H9 (cell line): Measurements from ENCODE around the gene PRKCA. TPM values are rescaled to one million over a fixed set of nuclear protein-coding genes. Genes with fewer than 3 reads are reported as not detected.

ENCODE experiments used
- DNase-seq: peaks from one replicate; pipeline ENCODE4 v3.0.0-alpha.2; 2017
- H2AFZ ChIP-seq: one replicate; pipeline ENCODE4 v1.6.1; 2013; ENCODE audit warnings: mild to moderate bottlenecking, low read length, control low read depth, moderate library complexity
- H2AK5ac ChIP-seq: 2 replicates; pipeline ENCODE4 v1.6.1; 2013; ENCODE audit warnings: low read length, control low read depth, mixed read lengths; ENCODE audit not compliant: insufficient read length
- H2BK120ac ChIP-seq: one replicate; pipeline ENCODE4 v1.6.1; 2013; ENCODE audit warnings: low read depth, mild to moderate bottlenecking, low read length, control low read depth, inconsistent platforms; ENCODE audit not compliant: poor library complexity, severe bottlenecking
- H2BK12ac ChIP-seq: 2 replicates; pipeline ENCODE4 v1.6.1; 2013; ENCODE audit warnings: low read length, control low read depth, mixed read lengths, low read depth; ENCODE audit not compliant: insufficient read length
- H2BK15ac ChIP-seq: 2 replicates; pipeline ENCODE4 v1.6.1; 2013; ENCODE audit warnings: low read depth, low read length, control low read depth
- H2BK20ac ChIP-seq: one replicate; pipeline ENCODE4 v1.6.1; 2013; ENCODE audit warnings: low read depth, mild to moderate bottlenecking, low read length, control low read depth, inconsistent platforms; ENCODE audit not compliant: poor library complexity, severe bottlenecking
- H2BK5ac ChIP-seq: 2 replicates; pipeline ENCODE4 v1.6.1; 2013; ENCODE audit warnings: low read length, control low read depth, mixed read lengths; ENCODE audit not compliant: insufficient read length
- H3K14ac ChIP-seq: 2 replicates; pipeline ENCODE4 v1.6.1; 2013; ENCODE audit warnings: low read length, control low read depth; ENCODE audit not compliant: insufficient read depth
- H3K18ac ChIP-seq: 2 replicates; pipeline ENCODE4 v1.6.1; 2013; ENCODE audit warnings: low read depth, mild to moderate bottlenecking, mixed read lengths, low read length, control low read depth; ENCODE audit not compliant: insufficient read length
- H3K23ac ChIP-seq: 2 replicates; pipeline ENCODE4 v1.6.1; 2013; ENCODE audit warnings: low read length, control low read depth, mixed read lengths, low read depth; ENCODE audit not compliant: insufficient read length
- H3K23me2 ChIP-seq: 2 replicates; pipeline ENCODE4 v1.6.1; 2013; ENCODE audit warnings: low read depth, mild to moderate bottlenecking, mixed read lengths, low read length, control low read depth; ENCODE audit not compliant: insufficient read length, poor library complexity, severe bottlenecking
- H3K27ac ChIP-seq: 2 replicates; pipeline ENCODE4 v1.5.1; 2013; ENCODE audit warnings: low read length, control low read depth, mixed read lengths, low read depth; ENCODE audit not compliant: insufficient read length
- H3K27me3 ChIP-seq: 2 replicates; pipeline ENCODE4 v1.6.1; 2013; ENCODE audit warnings: low read length, control low read depth, inconsistent platforms; ENCODE audit not compliant: insufficient read depth
- H3K4ac ChIP-seq: 2 replicates; pipeline ENCODE4 v1.6.1; 2013; ENCODE audit warnings: low read depth, mild to moderate bottlenecking, control low read depth, inconsistent platforms, low read length, moderate library complexity
- H3K4me1 ChIP-seq: 2 replicates; pipeline ENCODE4 v1.6.1; 2013; ENCODE audit warnings: low read length, control low read depth, inconsistent platforms; ENCODE audit not compliant: insufficient read depth
- H3K4me2 ChIP-seq: 2 replicates; pipeline ENCODE4 v1.6.1; 2013; ENCODE audit warnings: low read length, control low read depth, mixed read lengths; ENCODE audit not compliant: insufficient read length, insufficient read depth
- H3K56ac ChIP-seq: 2 replicates; pipeline ENCODE4 v1.6.1; 2013; ENCODE audit warnings: low read depth, mild to moderate bottlenecking, mixed read lengths, low read length, control low read depth; ENCODE audit not compliant: insufficient read length
- H3K79me1 ChIP-seq: 2 replicates; pipeline ENCODE4 v1.6.1; 2013; ENCODE audit warnings: low read depth, mild to moderate bottlenecking, moderate library complexity, low read length, control low read depth, inconsistent platforms; ENCODE audit not compliant: insufficient read depth, poor library complexity, severe bottlenecking
- H3K79me2 ChIP-seq: 2 replicates; pipeline ENCODE4 v1.6.1; 2013; ENCODE audit warnings: low read length, control low read depth, inconsistent platforms; ENCODE audit not compliant: insufficient read depth
- H3K9ac ChIP-seq: 2 replicates; pipeline ENCODE4 v1.6.1; 2013; ENCODE audit warnings: low read length, control low read depth, mixed read lengths; ENCODE audit not compliant: insufficient read length; ENCODE audit errors: extremely low read depth
- H3K9me3 ChIP-seq: one replicate; pipeline ENCODE4 v1.6.1; 2013; ENCODE audit warnings: low read depth, low read length, inconsistent platforms; ENCODE audit not compliant: control insufficient read depth
- H3T11ph ChIP-seq: one replicate; pipeline ENCODE4 v1.6.1; 2013; ENCODE audit warnings: mild to moderate bottlenecking, low read length, control low read depth, inconsistent platforms
- H4K20me1 ChIP-seq: one replicate; pipeline ENCODE4 v1.6.1; 2013; ENCODE audit not compliant: control insufficient read depth, insufficient read length, insufficient read depth
- H4K5ac ChIP-seq: 2 replicates; pipeline ENCODE4 v1.6.1; 2013; ENCODE audit warnings: low read depth, mild to moderate bottlenecking, mixed read lengths, low read length, control low read depth; ENCODE audit not compliant: insufficient read length
- H4K8ac ChIP-seq: replicated peaks from 2 replicates; pipeline ENCODE4 v1.6.1; 2013; ENCODE audit warnings: low read length, control low read depth, mixed read lengths, low read depth; ENCODE audit not compliant: insufficient read length
- H4K91ac ChIP-seq: 2 replicates; pipeline ENCODE4 v1.6.1; 2013; ENCODE audit warnings: low read depth, mild to moderate bottlenecking, moderate library complexity, mixed read lengths, low read length, control low read depth; ENCODE audit not compliant: insufficient read length
- H3K27ac Mint-ChIP-seq, 3 experiments: 2 replicates in 2 of 3; 3 replicates in 1 of 3; pipeline ENCODE4 v1.8.0; 2020 to 2021; ENCODE audit warnings: mixed read lengths in 3 of 3, mild to moderate bottlenecking in 1 of 3, moderate library complexity in 1 of 3
- H3K27me3 Mint-ChIP-seq: 2 replicates; pipeline ENCODE4 v1.8.0; 2021; ENCODE audit warnings: low read depth, mild to moderate bottlenecking, moderate library complexity, mixed read lengths
- H3K36me3 Mint-ChIP-seq, 3 experiments: 2 replicates in 2 of 3; 3 replicates in 1 of 3; pipeline ENCODE4 v1.8.0; 2020 to 2021; ENCODE audit warnings: low read depth in 3 of 3, mixed read lengths in 3 of 3; ENCODE audit not compliant: insufficient read depth in 1 of 3
- H3K4me1 Mint-ChIP-seq, 2 experiments: 2 replicates each; pipeline ENCODE4 v1.8.0; 2020; ENCODE audit warnings: mixed read lengths in 2 of 2
- H3K4me3 Mint-ChIP-seq, 2 experiments: 2 replicates in 1 of 2; 3 replicates in 1 of 2; pipeline ENCODE4 v1.8.0; 2020 to 2021; ENCODE audit warnings: mild to moderate bottlenecking in 2 of 2, mixed read lengths in 2 of 2, moderate library complexity in 1 of 2
- H3K9me3 Mint-ChIP-seq, 2 experiments: 2 replicates in 1 of 2; 3 replicates in 1 of 2; pipeline ENCODE4 v1.8.0; 2020; ENCODE audit warnings: mild to moderate bottlenecking in 2 of 2, mixed read lengths in 2 of 2, moderate library complexity in 1 of 2
- total RNA-seq: library from RNA; stranded (reverse); gene quantifications from 2 replicates; pipeline ENCODE4 v1.2.1, GENCODE V29; 2021
- TF ChIP-seq, protein P1 (sequence below): fragments of 200-600 bp; sonication (generic); conservative IDR thresholded peaks from 3 replicates; pipeline ENCODE4 v1.8.0; 2021; ENCODE audit warnings: antibody characterized with exemption, mild to moderate bottlenecking

PRKCA gene
- total RNA-seq, 1 experiment from 2014 or later = 10.5 TPM

DNA sequence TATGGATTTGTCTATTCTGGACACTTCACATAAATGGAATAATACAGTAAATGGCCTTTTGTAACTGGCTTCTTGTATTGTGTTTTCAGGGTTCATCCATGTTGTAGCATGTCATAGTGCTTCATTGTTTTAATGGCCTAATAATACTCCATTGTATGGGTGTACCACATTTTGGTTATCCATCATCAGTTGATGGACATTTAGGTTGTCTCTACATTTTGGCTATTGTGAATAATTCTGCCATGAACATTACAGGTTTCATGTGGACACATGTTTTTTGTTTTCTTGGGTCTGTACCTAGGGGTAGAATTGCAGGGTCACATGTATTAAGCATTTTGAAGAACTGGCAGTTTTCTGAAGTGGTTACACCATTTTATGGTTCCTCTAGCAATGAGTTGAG, 309.0 kb downstream of the PRKCA start:
- Histone ChIP-seq H3K9me3 (no peaks in the 10 kb centered on the region), H3K79me2 (no peaks in the 10 kb centered on the region), H3K14ac (no peak overlapping the region), H3T11ph (no peak overlapping the region), H3K56ac (no peak overlapping the region), H3K4me1 (no peaks in the 10 kb centered on the region), H3K27ac (no peak overlapping the region), H3K4me2 (no peak overlapping the region), H2BK12ac (no peak overlapping the region), H3K9ac (no peak overlapping the region), H2AK5ac (no peak overlapping the region), H4K8ac (no peak overlapping the region), H2BK5ac (no peak overlapping the region), H2BK120ac (no peak overlapping the region), H4K5ac (no peak overlapping the region), H2AFZ (no peak overlapping the region), H2BK20ac (no peak overlapping the region), H2BK15ac (no peak overlapping the region), H4K91ac (no peak overlapping the region), H3K23ac (no peak overlapping the region), H3K23me2 (no peaks in the 10 kb centered on the region), H3K4ac (no peak overlapping the region), H4K20me1 (no peaks in the 10 kb centered on the region), H3K79me1 (no peaks in the 10 kb centered on the region), H3K18ac (no peak overlapping the region), H3K27me3 (no peaks in the 10 kb centered on the region)
- Mint-ChIP-seq H3K36me3 (peaks cover 0 to 18% (median 6%) of the 10 kb centered on the region in 3 experiments; a peak in 6 of 7 replicates), H3K4me3 (no peak overlapping the region), H3K27ac (no peak overlapping the region), H3K4me1 (peaks cover 3 to 11% of the 10 kb centered on the region in 2 experiments; a peak in 3 of 4 replicates), H3K9me3 (peaks cover 0 to 7% of the 10 kb centered on the region in 2 experiments; a peak in 3 of 5 replicates), H3K27me3 (no peaks in the 10 kb centered on the region)
- no peak for DNase-seq
- TF ChIP-seq, protein P1, sequence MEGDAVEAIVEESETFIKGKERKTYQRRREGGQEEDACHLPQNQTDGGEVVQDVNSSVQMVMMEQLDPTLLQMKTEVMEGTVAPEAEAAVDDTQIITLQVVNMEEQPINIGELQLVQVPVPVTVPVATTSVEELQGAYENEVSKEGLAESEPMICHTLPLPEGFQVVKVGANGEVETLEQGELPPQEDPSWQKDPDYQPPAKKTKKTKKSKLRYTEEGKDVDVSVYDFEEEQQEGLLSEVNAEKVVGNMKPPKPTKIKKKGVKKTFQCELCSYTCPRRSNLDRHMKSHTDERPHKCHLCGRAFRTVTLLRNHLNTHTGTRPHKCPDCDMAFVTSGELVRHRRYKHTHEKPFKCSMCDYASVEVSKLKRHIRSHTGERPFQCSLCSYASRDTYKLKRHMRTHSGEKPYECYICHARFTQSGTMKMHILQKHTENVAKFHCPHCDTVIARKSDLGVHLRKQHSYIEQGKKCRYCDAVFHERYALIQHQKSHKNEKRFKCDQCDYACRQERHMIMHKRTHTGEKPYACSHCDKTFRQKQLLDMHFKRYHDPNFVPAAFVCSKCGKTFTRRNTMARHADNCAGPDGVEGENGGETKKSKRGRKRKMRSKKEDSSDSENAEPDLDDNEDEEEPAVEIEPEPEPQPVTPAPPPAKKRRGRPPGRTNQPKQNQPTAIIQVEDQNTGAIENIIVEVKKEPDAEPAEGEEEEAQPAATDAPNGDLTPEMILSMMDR = no peak
